ENCODE data around the gene PYGM. TPM values are rescaled to one million over a fixed set of nuclear protein-coding genes. Genes with fewer than 3 reads are reported as not detected.

The PYGM gene
- total RNA-seq, 1 donor, result 0.36 TPM

- no peak overlapping the region for H3K4me3 ChIP-seq (ENCODE audit: insufficient read depth, low read length)
- H3K4me1 ChIP-seq (ENCODE audit: insufficient read depth, low read length), result peaks cover 2% of the 10 kb centered on the region
- peak; percentile 66 for DNase-seq (ENCODE audit: insufficient read length, low spot score, missing footprints)
- no peaks in the 10 kb centered on the region for H3K27me3 ChIP-seq (ENCODE audit: insufficient read depth, low read length)
- no peak overlapping the region for H3K27ac ChIP-seq (ENCODE audit: low read depth, low read length)
- H4K20me1 ChIP-seq (ENCODE audit: insufficient read depth, low read length), result no peaks in the 10 kb centered on the region
- no peak for TF ChIP-seq CTCF (IDR thresholded peaks at IDR 0.05; ENCODE audit: extremely low read depth, low read depth, low read length)
- no peaks in the 10 kb centered on the region for H3K79me2 ChIP-seq (ENCODE audit: insufficient read depth, low read length)
- no peaks in the 10 kb centered on the region for H3K36me3 ChIP-seq (ENCODE audit: insufficient read depth, low read length)
- no peaks in the 10 kb centered on the region for H3K9me3 ChIP-seq (ENCODE audit: low read depth, low read length)
- H3K4me2 ChIP-seq (ENCODE audit: insufficient read depth, low read length), result no peak overlapping the region
- no peak overlapping the region for H2AFZ ChIP-seq (ENCODE audit: low read length)
Observed at GRCh38 chr11:64754124-64754918, 5.5 kb downstream of the PYGM start.

- Histone ChIP-seq H3K27me3 (ENCODE audit: insufficient read depth, low read length) (no peaks in the 10 kb centered on the region), H3K4me2 (ENCODE audit: insufficient read depth, low read length) (no peak overlapping the region), H2AFZ (ENCODE audit: low read length) (no peak overlapping the region), H3K4me1 (ENCODE audit: insufficient read depth, low read length) (no peaks in the 10 kb centered on the region), H3K79me2 (ENCODE audit: insufficient read depth, low read length) (no peaks in the 10 kb centered on the region), H3K4me3 (ENCODE audit: insufficient read depth, low read length) (no peak overlapping the region), H4K20me1 (ENCODE audit: insufficient read depth, low read length) (no peaks in the 10 kb centered on the region), H3K36me3 (ENCODE audit: insufficient read depth, low read length) (no peaks in the 10 kb centered on the region), H3K9me3 (ENCODE audit: low read depth, low read length) (no peaks in the 10 kb centered on the region), H3K27ac (ENCODE audit: low read depth, low read length) (no peak overlapping the region)
- peak; percentile 46 for DNase-seq (ENCODE audit: insufficient read length, low spot score, missing footprints)
- no peak for TF ChIP-seq CTCF (IDR thresholded peaks at IDR 0.05; ENCODE audit: extremely low read depth, low read depth, low read length)
Observed at GRCh38 chr11:64753380-64754123, 6.2 kb downstream of the PYGM start.

GRCh38 chr11:64753019-64753379 lies 6.8 kb downstream of the PYGM start:
- Histone ChIP-seq H3K27me3 (ENCODE audit: insufficient read depth, low read length) (no peaks in the 10 kb centered on the region), H3K27ac (ENCODE audit: low read depth, low read length) (no peak overlapping the region), H3K4me3 (ENCODE audit: insufficient read depth, low read length) (no peak overlapping the region), H3K36me3 (ENCODE audit: insufficient read depth, low read length) (no peaks in the 10 kb centered on the region), H3K79me2 (ENCODE audit: insufficient read depth, low read length) (no peaks in the 10 kb centered on the region), H3K4me2 (ENCODE audit: insufficient read depth, low read length) (no peak overlapping the region), H2AFZ (ENCODE audit: low read length) (no peak overlapping the region), H3K9me3 (ENCODE audit: low read depth, low read length) (no peaks in the 10 kb centered on the region), H3K4me1 (ENCODE audit: insufficient read depth, low read length) (no peaks in the 10 kb centered on the region), H4K20me1 (ENCODE audit: insufficient read depth, low read length) (no peaks in the 10 kb centered on the region)
- DNase-seq (ENCODE audit: insufficient read length, low spot score, missing footprints), result peak; percentile 61
- no peak for TF ChIP-seq CTCF (IDR thresholded peaks at IDR 0.05; ENCODE audit: extremely low read depth, low read depth, low read length)
